Ovary (tissue), 9 donors: Measurements from ENCODE around the gene MTA1. TPM values are rescaled to one million over a fixed set of nuclear protein-coding genes. Genes with fewer than 3 reads are reported as not detected.

Experiments
- DNase-seq, 5 donors: peaks; one replicate each; pipeline ENCODE4 v3.0.0-alpha.2; 2019 to 2020
- H3K27ac ChIP-seq, 2 donors: fragments of 200-600 bp; one replicate each; pipeline versions ENCODE4 v1.5.1 to v1.8.0; 2019 to 2022
- H3K27me3 ChIP-seq: fragments of 200-600 bp; one replicate; pipeline ENCODE4 v1.8.0; 2022
- H3K36me3 ChIP-seq: fragments of 200-600 bp; sonication (generic); one replicate; pipeline ENCODE4 v1.5.1; 2019
- H3K4me1 ChIP-seq: one replicate; pipeline ENCODE4 v1.8.1; 2013; ENCODE audit warnings: mild to moderate bottlenecking, moderate library complexity; ENCODE audit not compliant: insufficient read depth
- H3K4me3 ChIP-seq: fragments of 200-600 bp; sonication (generic); one replicate; pipeline ENCODE4 v1.5.1; 2017
- H3K9me3 ChIP-seq, 2 donors: fragments of 200-600 bp in 1 of 2; sonication (generic) in 1 of 2; one replicate each; pipeline versions ENCODE4 v1.5.1 to v1.8.1; 2013 to 2019; ENCODE audit warnings: mild to moderate bottlenecking in 1 of 2, moderate library complexity in 1 of 2
- EP300 ChIP-seq: sonication (generic); formaldehyde crosslinking; IDR thresholded peaks from one replicate; pipeline ENCODE4 v1.6.1; 2017; ENCODE audit warnings: antibody characterized with exemption
- POLR2A ChIP-seq: fragments of 450-650 bp; IDR thresholded peaks from one replicate; pipeline ENCODE4 v1.6.1; 2017; ENCODE audit warnings: antibody characterized with exemption, mild to moderate bottlenecking, moderate library complexity
- WGBS, 3 donors: extraction: QIAGEN DNeasy Blood & Tissue Kit in 1 of 3; methylation state at CpG; one replicate each; pipeline versions ENCODE4 v1.1.5 to v1.1.7; 2013 to 2017; 5-methylcytosine and 5-hydroxymethylcytosine counted together
- intact Hi-C, 4 donors: fragments of 100-400 bp; cut with DNase I; formaldehyde crosslinking; loops; one replicate each; pipeline versions ENCODE4 v1.11.0 to v1.15.1; 2022 to 2023
- polyA plus RNA-seq, 2 donors: library from polyadenylated mRNA; stranded (reverse); fragments of 200-250 nt in 1 of 2; fragments of 350-450 nt in 1 of 2; fragmentation: Illumina TruSeq in 1 of 2; extraction: RNeasy Lipid Tissue Mini Kit (QIAGEN cat#74804) in 1 of 2; gene quantifications; one replicate each; pipeline ENCODE4 v1.2.3, GENCODE V29; 2013 to 2014
- total RNA-seq, 7 donors: library from RNA; depleted of rRNA in 2 of 7; stranded (reverse); fragments of >200 nt in 2 of 7; fragmentation: NEBNext Ultra II Directional in 3 of 7; extraction: Animal tissue kit (Norgen Biotek cat#: 25700) in 3 of 7; gene quantifications; one replicate each; pipeline versions ENCODE4 v1.1.0 to v1.2.4, GENCODE V29; 2016 to 2023
- TF ChIP-seq, protein P1 (sequence below), 3 donors: fragments of 450-650 bp in 2 of 3; fragments of 200-600 bp in 1 of 3; IDR thresholded peaks; one replicate each; pipeline versions ENCODE4 v1.5.1 to v1.8.0; 2016 to 2022; ENCODE audit warnings: antibody characterized with exemption in 3 of 3, mild to moderate bottlenecking in 1 of 3
- donor health status: DM: no; HTN: no; CAD: no; lungs with moderate emphysema.
- donor health status: DM: no; HTN: no; CAD: no.
- donor health status: Bipolar disorder and iron deficiency.
- donor health status: DM: yes; HTN: yes; CAD: no.
- donor health status: DM: no; HTN: no; CAD: no.
- donor health status: DM: yes; HTN: yes; CAD: no.

Gene MTA1
- total and polyA plus RNA-seq, 9 donors, result 23.0 to 128 (median 104) TPM

DNA sequence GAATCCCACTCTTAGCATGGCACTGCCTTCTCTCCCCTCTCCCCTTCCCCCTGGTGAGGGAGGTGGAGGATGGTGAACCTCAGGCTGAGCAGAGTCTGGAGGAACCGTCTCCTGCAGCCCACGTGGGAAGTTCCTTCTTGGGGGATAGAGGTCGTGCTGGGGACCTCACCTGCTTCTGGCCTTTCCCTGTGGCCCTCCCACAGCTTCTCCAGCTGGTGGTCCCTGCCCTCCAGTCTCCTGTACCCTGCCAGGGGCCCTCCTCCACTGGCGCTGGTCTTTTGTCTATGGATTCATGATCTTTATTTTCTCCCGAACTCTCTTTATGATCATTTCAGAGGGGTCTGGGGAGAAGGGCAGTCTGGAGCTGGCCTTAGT is 9.0 kb upstream of the MTA1 start:
- H3K36me3 ChIP-seq, result no peaks in the 10 kb centered on the region
- TF ChIP-seq EP300 (no peak), POLR2A (no peak)
- TF ChIP-seq, protein P1, sequence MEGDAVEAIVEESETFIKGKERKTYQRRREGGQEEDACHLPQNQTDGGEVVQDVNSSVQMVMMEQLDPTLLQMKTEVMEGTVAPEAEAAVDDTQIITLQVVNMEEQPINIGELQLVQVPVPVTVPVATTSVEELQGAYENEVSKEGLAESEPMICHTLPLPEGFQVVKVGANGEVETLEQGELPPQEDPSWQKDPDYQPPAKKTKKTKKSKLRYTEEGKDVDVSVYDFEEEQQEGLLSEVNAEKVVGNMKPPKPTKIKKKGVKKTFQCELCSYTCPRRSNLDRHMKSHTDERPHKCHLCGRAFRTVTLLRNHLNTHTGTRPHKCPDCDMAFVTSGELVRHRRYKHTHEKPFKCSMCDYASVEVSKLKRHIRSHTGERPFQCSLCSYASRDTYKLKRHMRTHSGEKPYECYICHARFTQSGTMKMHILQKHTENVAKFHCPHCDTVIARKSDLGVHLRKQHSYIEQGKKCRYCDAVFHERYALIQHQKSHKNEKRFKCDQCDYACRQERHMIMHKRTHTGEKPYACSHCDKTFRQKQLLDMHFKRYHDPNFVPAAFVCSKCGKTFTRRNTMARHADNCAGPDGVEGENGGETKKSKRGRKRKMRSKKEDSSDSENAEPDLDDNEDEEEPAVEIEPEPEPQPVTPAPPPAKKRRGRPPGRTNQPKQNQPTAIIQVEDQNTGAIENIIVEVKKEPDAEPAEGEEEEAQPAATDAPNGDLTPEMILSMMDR (IDR thresholded peaks at IDR 0.05), result no peak
- peak in 1 of 5 donors; percentile 16 for DNase-seq
- H3K4me3 ChIP-seq, result no peak overlapping the region
- intact Hi-C loops, result loop anchor here in 1 of 4 donors (10.0 kb wide), 1 partner anchor 64 kb away; the partner anchor contains the start of gene CRIP2
- H3K9me3 ChIP-seq, result no peaks in the 10 kb centered on the region
- 25 to 32% (median 31%) methylated on average over 5 of the region's 5 CpGs for WGBS, 3 donors
- no peak overlapping the region for H3K27ac ChIP-seq
- no peaks in the 10 kb centered on the region for H3K27me3 ChIP-seq
- H3K4me1 ChIP-seq, result peaks cover 4% of the 10 kb centered on the region

DNA sequence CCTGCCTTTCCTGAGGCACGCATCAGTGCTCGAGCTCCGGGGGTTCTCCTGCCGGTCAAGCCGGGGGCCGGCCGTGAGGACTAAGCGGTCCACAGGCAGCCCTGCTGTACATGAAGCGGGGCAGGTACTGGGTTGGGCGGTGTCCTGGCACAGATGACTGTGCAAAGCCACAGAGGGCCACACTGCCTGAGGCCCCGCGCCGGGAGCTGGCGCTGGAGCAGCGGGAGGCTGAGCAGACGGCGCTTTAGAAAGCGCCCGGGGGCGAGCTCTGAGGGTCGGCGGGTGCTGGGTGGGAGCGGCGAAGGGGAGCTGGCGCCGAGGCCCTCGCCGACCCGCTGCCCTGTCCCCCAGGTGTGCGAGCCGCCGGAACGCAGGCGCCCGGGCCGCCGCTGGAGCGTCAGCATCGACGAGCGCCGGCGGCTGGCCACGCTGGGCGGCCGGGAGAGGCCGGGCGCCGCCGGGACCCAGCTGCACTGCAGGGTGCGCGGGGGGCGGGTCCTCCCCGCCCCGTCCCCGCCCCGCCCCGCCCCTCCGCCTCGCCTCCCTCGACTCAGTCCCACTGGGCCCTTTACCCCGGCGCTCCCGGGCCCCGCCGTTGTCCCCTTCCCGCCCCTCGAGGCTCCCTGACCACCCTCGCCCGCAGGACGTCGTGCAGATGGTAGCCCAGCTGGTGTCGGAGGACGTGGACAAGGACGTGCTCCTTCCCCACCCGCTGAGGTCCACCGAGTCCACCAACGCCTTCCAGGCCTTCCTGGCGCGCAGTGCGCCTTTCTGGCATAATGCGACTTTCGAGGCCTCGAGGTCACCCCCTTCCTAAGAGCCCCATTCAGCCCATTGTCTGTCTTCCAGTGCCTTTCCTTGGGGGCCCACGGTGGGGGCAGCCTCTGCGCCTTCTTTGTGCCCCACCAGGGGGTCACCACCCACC is 8.3 kb upstream of the MTA1 start:
- H3K9me3 ChIP-seq, result no peaks in the 10 kb centered on the region
- intact Hi-C loops, result loop anchor here in 1 of 4 donors (10.0 kb wide), 1 partner anchor 64 kb away; the partner anchor contains the start of gene CRIP2
- DNase-seq, result peak in 2 of 5 donors; percentile 45 to 54
- H3K36me3 ChIP-seq, result no peaks in the 10 kb centered on the region
- no peak overlapping the region for H3K4me3 ChIP-seq
- peaks cover 4% of the 10 kb centered on the region for H3K4me1 ChIP-seq
- no peaks in the 10 kb centered on the region for H3K27me3 ChIP-seq
- TF ChIP-seq POLR2A, result no peak
- TF ChIP-seq, protein P1 (IDR thresholded peaks at IDR 0.05), result no peak
- no peak for TF ChIP-seq EP300
- 5 to 6% (median 6%) methylated on average over 56 to 84 of the region's 86 CpGs for WGBS, 3 donors
- no peak overlapping the region for H3K27ac ChIP-seq

DNA sequence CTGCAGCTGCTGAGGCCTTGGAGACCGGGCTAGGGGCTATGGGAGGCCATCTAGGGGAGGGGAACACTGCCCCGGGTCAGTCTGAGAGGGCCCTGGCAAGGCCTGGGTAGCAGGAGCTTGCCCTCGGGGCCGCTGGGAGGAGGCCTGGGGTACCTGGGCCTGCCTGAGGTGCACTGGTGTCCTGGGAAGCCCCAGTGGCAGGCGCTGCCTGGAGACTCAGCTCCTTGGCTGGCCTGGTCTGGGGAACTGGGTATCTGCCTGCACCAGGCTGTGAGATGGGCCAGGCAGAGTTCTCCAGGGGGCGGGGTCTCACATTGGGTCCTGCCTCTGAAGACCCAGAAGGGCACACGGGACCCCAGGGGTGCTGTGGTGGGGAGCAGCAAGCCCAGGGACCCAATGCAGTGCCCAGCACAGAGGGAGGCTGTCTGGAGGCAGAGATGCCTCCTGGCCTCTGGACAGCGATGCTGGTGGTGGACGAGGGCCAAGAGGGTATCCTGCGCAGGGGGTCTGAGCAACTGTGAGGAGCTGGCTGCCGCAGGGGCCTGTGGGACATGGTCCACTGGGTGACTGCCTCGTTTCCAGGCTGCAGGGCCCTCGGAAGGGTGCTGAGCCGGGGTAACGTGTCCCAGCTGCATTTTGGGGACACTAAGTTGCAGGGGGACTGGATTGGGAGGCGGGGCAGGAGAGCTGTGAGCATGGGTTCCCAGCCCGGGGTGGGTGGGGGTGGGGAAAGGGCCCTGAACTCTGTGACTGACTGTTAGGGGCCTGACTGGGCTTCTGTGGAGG is 7.4 kb upstream of the MTA1 start:
- Histone ChIP-seq H3K27ac (no peak overlapping the region), H3K36me3 (no peaks in the 10 kb centered on the region), H3K4me3 (no peak overlapping the region), H3K9me3 (no peaks in the 10 kb centered on the region), H3K4me1 (peaks cover 4% of the 10 kb centered on the region), H3K27me3 (no peaks in the 10 kb centered on the region)
- TF ChIP-seq EP300, result no peak
- TF ChIP-seq, protein P1 (IDR thresholded peaks at IDR 0.05), result no peak
- no peak for TF ChIP-seq POLR2A
- peak in 1 of 5 donors; percentile 32 for DNase-seq
- intact Hi-C loops, result loop anchor here in 1 of 4 donors (10.0 kb wide), 1 partner anchor 63 kb away; the partner anchor contains the start of gene CRIP2
- 47 to 74% (median 54%) methylated on average over 9 to 17 of the region's 17 CpGs for WGBS, 3 donors
